H7 (cell line): Measurements from ENCODE around the gene FRMD7. TPM values are rescaled to one million over a fixed set of nuclear protein-coding genes. Genes with fewer than 3 reads are reported as not detected.
"Not testable (repeated sequence)": the region's sequence is repeated elsewhere in the genome, so short reads cannot be mapped to it uniquely, and the experiment has no call there.

Experiments
- DNase-seq: peaks from one replicate; pipeline ENCODE4 v3.0.0; 2012
- H3K27me3 ChIP-seq: 2 replicates; pipeline ENCODE4 v1.6.0; 2011; ENCODE audit warnings: mild to moderate bottlenecking, low read length; ENCODE audit not compliant: control insufficient read depth, insufficient read depth
- H3K36me3 ChIP-seq: replicated peaks from 2 replicates; pipeline ENCODE4 v1.5.1; 2011; ENCODE audit warnings: low read length; ENCODE audit not compliant: control insufficient read depth, insufficient read depth
- H3K4me3 ChIP-seq: 2 replicates; pipeline ENCODE4 v1.5.1; 2011; ENCODE audit warnings: low read depth, mild to moderate bottlenecking, control low read depth, low read length, moderate library complexity; ENCODE audit not compliant: insufficient read depth
- total RNA-seq: library from RNA; depleted of rRNA; stranded (reverse); fragments of >200 nt; shearing (Covaris generic); gene quantifications from 2 replicates; pipeline ENCODE4 v1.2.3, GENCODE V29; 2014

FRMD7 gene
- total RNA-seq, 1 experiment from 2014 or later = 0.14 TPM

- Histone ChIP-seq H3K36me3 (peaks cover 12% of the 10 kb centered on the region), H3K27me3 (no peaks in the 10 kb centered on the region), H3K4me3 (no peak overlapping the region)
- DNase-seq = no peak
Observed at GRCh38 chrX:132071254-132071653, 56.6 kb downstream of the FRMD7 start.

- DNase-seq = no peak
- H3K27me3 ChIP-seq = no peaks in the 10 kb centered on the region
- H3K4me3 ChIP-seq = no peak overlapping the region
- H3K36me3 ChIP-seq = peaks cover 13% of the 10 kb centered on the region
Observed at GRCh38 chrX:132068405-132068804, 59.4 kb downstream of the FRMD7 start.

GRCh38 chrX:132063862-132064261 is 64.0 kb downstream of the FRMD7 start:
- peaks cover 4% of the 10 kb centered on the region; the same call in 1 of the 2 replicates for H3K36me3 ChIP-seq
- H3K27me3 ChIP-seq = no peaks in the 10 kb centered on the region
- H3K4me3 ChIP-seq = no peak overlapping the region
- DNase-seq = no peak

GRCh38 chrX:132063334-132063733 is 64.5 kb downstream of the FRMD7 start:
- no peak for DNase-seq
- peaks cover 2% of the 10 kb centered on the region; the same call in 1 of the 2 replicates for H3K36me3 ChIP-seq
- no peaks in the 10 kb centered on the region for H3K27me3 ChIP-seq
- no peak overlapping the region for H3K4me3 ChIP-seq

- Histone ChIP-seq H3K27me3 (no peaks in the 10 kb centered on the region), H3K36me3 (0 out of 2 replicates have a peak, but pooled peaks cover 3% of the 10 kb centered on the region), H3K4me3 (no peak overlapping the region)
- DNase-seq = no peak
Observed at GRCh38 chrX:132059973-132060540, 67.8 kb downstream of the FRMD7 start.

GRCh38 chrX:132058975-132059374 is 68.8 kb downstream of the FRMD7 start:
- Histone ChIP-seq H3K4me3 (no peak overlapping the region), H3K36me3 (peaks cover 4% of the 10 kb centered on the region; the same call in 1 of the 2 replicates), H3K27me3 (no peaks in the 10 kb centered on the region)
- no peak for DNase-seq

- peaks cover 4% of the 10 kb centered on the region; the same call in 1 of the 2 replicates for H3K36me3 ChIP-seq
- H3K27me3 ChIP-seq = no peaks in the 10 kb centered on the region
- DNase-seq = no peak
- no peak overlapping the region for H3K4me3 ChIP-seq
Observed at GRCh38 chrX:132058050-132058449, 69.8 kb downstream of the FRMD7 start.

GRCh38 chrX:132051778-132052177 is 76.0 kb downstream of the FRMD7 start:
- H3K36me3 ChIP-seq, H3K27me3 ChIP-seq, DNase-seq, H3K4me3 ChIP-seq: not testable (repeated sequence)

- Histone ChIP-seq H3K27me3 (no peaks in the 10 kb centered on the region), H3K4me3 (no peak overlapping the region), H3K36me3 (no peaks in the 10 kb centered on the region)
- no peak for DNase-seq
Observed at GRCh38 chrX:132046533-132046932, 81.3 kb downstream of the FRMD7 start.

- no peak for DNase-seq
- H3K36me3 ChIP-seq = no peaks in the 10 kb centered on the region
- no peak overlapping the region for H3K4me3 ChIP-seq
- no peaks in the 10 kb centered on the region for H3K27me3 ChIP-seq
Observed at GRCh38 chrX:132045456-132045855, 82.4 kb downstream of the FRMD7 start.

GRCh38 chrX:132044953-132045352 is 82.9 kb downstream of the FRMD7 start:
- H3K27me3 ChIP-seq = no peaks in the 10 kb centered on the region
- no peaks in the 10 kb centered on the region for H3K36me3 ChIP-seq

GRCh38 chrX:132043977-132044376 is 83.8 kb downstream of the FRMD7 start:
- Histone ChIP-seq H3K4me3 (no peak overlapping the region), H3K36me3 (no peaks in the 10 kb centered on the region), H3K27me3 (no peaks in the 10 kb centered on the region)
- DNase-seq = no peak

More at GRCh38 chrX:132044953-132045352, 82.9 kb downstream of the FRMD7 start:
- no peak overlapping the region for H3K4me3 ChIP-seq
- DNase-seq = no peak

- H3K4me3 ChIP-seq = no peak overlapping the region
- H3K36me3 ChIP-seq = no peaks in the 10 kb centered on the region
- no peak for DNase-seq
- H3K27me3 ChIP-seq = no peaks in the 10 kb centered on the region
Observed at GRCh38 chrX:132041015-132041414, 86.8 kb downstream of the FRMD7 start.

- H3K4me3 ChIP-seq = no peak overlapping the region
- no peaks in the 10 kb centered on the region for H3K27me3 ChIP-seq
- no peaks in the 10 kb centered on the region for H3K36me3 ChIP-seq
- no peak for DNase-seq
Observed at GRCh38 chrX:132040066-132040465, 87.8 kb downstream of the FRMD7 start.

GRCh38 chrX:132037479-132037993 is 90.3 kb downstream of the FRMD7 start:
- DNase-seq = no peak
- no peaks in the 10 kb centered on the region for H3K27me3 ChIP-seq
- H3K4me3 ChIP-seq = no peak overlapping the region
- H3K36me3 ChIP-seq = no peaks in the 10 kb centered on the region
